Memory B cell (primary cell): ENCODE results near the gene IGBP1.
"Not testable (repeated sequence)": the region's sequence is repeated elsewhere in the genome, so short reads cannot be mapped to it uniquely, and the experiment has no call there.

ENCODE experiments used
- ATAC-seq: fragments of 150-1000 bp; cut with Tn5 transposase; 2 replicates; pipeline ENCODE4 v1.10.0; 2021; ENCODE audit warnings: low read depth, mild to moderate bottlenecking, moderate library complexity
- DNase-seq, 2 donors: peaks; one replicate each; pipeline ENCODE4 v3.0.0; 2022; ENCODE audit warnings: low spot score in 2 of 2
- H3K27ac Mint-ChIP-seq: one replicate; pipeline ENCODE4 v1.8.0; 2022; ENCODE audit warnings: mild to moderate bottlenecking, moderate library complexity, mixed read lengths
- H3K27me3 Mint-ChIP-seq: one replicate; pipeline ENCODE4 v1.8.0; 2022; ENCODE audit warnings: mixed read lengths
- H3K36me3 Mint-ChIP-seq: one replicate; pipeline ENCODE4 v1.8.0; 2022; ENCODE audit warnings: mild to moderate bottlenecking, mixed read lengths
- H3K4me1 Mint-ChIP-seq: one replicate; pipeline ENCODE4 v1.8.0; 2022; ENCODE audit warnings: mixed read lengths
- H3K4me3 Mint-ChIP-seq: one replicate; pipeline ENCODE4 v1.8.0; 2022; ENCODE audit warnings: mild to moderate bottlenecking, moderate library complexity, mixed read lengths
- H3K9me3 Mint-ChIP-seq: one replicate; pipeline ENCODE4 v1.8.0; 2022; ENCODE audit warnings: mixed read lengths

The IGBP1 gene

DNA sequence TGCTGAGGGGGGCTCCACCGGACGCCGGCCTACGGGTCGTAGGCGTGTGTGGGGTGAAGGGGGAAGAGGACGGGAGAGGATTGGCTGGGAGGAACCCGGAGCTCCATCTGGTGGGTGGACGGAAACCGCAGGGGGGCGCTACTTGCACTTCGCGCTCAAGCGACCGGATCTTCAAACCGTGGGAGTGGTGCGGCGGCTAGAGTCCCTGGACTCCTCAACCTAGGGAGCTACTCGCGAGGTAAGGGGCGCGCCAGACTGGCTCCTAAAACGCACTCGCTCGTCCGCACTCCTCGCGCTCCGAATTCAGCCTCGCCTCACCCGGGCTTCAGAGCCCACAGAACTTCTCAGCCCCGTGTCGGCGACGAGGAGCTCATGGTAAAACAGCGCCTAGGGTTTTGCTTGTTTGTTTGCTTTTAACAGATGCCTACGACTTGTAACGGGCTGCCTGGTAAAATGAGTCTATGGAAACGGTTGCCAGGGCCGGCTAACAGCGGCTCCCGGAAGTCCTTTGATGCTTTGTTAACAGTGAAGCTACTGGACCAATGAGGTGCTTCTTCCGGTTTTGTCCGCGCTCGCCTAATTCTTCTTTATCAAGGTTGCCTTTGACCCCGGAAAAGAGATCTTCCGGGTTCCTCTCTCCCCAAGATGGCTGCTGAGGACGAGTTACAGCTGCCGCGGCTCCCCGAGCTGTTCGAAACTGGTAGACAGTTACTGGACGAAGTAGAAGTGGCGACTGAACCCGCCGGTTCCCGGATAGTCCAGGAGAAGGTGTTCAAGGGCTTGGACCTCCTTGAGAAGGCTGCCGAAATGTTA lies at the start of gene IGBP1:
Gene IGBP1 (plus strand): TSS at position 145 of the 813 bp plus-strand sequence. CDS start 501 bp downstream, at position 646.
- Mint-ChIP-seq H3K27ac (peak within 1 kb of the TSS; percentile 99), H3K4me3 (peak within 1 kb of the TSS; percentile 95), H3K9me3 (no peaks in the 10 kb centered on the region), H3K27me3 (no peaks in the 10 kb centered on the region), H3K4me1 (peaks cover 16% of the 10 kb centered on the region), H3K36me3 (peaks cover 11% of the 10 kb centered on the region)
- peak; percentile 82 for ATAC-seq
- DNase-seq, result peak; percentile 65 to 69

DNA sequence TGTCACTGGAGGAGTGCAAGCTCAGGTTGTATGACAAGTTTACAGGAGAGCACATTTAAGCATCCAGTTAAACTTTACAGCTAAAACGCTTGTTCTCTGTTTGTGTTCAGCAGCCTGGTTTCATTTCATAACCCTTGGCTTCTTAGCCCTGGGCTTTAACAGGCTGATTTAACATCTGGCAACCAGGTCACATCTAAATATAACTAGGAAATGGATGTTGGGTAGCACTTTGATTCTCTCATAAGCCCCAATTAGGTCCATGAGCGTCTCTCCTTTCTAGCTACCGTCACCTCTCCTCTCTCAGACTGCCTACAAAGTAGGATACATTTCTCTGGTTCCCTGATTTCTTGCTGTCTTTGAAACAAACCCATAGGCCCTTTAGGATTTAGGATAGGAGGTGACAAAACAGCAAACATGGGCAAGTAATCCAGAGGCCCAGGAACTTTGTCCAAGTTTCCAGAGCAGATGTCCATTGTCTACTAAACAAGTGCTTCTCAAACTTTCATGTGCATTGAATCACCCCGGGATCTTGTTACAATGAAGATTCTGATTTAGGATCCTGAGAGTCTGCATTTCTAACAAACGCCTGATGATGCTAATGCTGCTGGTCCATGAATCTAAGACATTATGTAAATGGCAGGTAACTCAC lies 48.5 kb upstream of the IGBP1 start:
- Mint-ChIP-seq H3K4me1 (peaks cover 3% of the 10 kb centered on the region), H3K36me3 (no peaks in the 10 kb centered on the region), H3K27ac (no peak overlapping the region), H3K4me3 (no peak overlapping the region), H3K27me3 (peaks cover 4% of the 10 kb centered on the region), H3K9me3 (no peaks in the 10 kb centered on the region)
- ATAC-seq (no peak), DNase-seq (no peak)

DNA sequence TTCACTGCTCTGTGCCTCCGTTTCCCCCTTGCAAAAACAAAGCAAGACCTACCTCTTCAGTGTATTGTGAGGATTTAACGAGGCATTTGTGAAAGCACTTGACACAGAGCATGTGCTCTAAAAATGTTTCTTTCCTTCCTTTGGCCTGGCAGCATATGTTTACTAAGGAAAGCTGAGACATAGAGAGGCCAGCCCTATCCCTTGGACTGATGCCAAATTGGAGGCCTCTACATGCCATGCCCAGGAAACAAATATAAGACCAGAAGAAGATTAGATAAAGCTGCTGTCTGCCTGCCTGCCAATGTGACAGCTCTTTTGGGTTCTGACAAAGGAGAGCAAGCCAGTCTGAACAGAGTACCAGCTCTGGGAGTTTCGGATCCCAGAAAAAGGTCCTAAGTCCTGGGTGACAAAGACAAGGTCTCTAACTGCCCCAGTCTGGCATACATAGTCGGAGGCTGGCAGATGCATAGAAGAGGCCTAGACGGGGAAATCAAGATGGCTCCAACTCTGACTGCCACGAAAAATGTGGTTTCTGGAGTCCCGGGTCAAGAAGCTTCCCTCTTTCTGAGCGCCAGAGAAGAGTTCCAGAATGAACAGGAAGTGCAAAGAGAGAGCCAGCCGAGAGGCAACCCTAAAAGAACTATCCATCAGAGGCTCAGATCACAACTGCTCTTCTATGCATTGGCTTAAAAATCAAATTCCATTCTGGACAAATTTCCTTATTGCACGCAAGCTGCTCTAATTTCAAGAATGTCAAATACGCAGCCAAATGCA lies 45.2 kb upstream of the IGBP1 start:
- Mint-ChIP-seq H3K9me3 (no peaks in the 10 kb centered on the region), H3K27ac (no peak overlapping the region), H3K36me3 (no peaks in the 10 kb centered on the region), H3K4me3 (no peak overlapping the region), H3K27me3 (peaks cover 5% of the 10 kb centered on the region), H3K4me1 (peaks cover 4% of the 10 kb centered on the region)
- ATAC-seq, result no peak
- DNase-seq, result no peak

DNA sequence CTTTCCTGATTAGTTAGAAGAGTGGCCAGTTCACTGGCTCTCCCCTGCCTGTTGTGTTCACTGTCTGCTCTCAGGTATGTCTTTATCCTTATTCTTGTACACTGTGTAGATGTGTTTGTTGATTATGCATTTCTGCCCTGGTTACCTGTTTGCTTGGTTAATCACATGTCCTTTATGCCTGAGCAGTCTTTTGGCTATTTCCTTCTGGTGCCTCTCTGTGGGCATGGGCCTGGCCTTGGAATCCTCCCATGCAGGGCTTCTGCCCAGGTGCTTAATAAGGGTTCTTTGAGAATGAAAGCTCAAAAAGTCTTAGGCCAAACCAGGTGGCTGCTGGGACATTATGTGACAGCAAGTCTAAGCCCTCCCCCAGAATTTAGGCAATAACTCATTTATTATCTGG lies 44.5 kb upstream of the IGBP1 start:
- Mint-ChIP-seq H3K9me3 (no peaks in the 10 kb centered on the region), H3K4me1 (peaks cover 4% of the 10 kb centered on the region), H3K27ac (no peak overlapping the region), H3K27me3 (peaks cover 5% of the 10 kb centered on the region), H3K36me3 (no peaks in the 10 kb centered on the region), H3K4me3 (no peak overlapping the region)
- ATAC-seq (no peak), DNase-seq (no peak)

DNA sequence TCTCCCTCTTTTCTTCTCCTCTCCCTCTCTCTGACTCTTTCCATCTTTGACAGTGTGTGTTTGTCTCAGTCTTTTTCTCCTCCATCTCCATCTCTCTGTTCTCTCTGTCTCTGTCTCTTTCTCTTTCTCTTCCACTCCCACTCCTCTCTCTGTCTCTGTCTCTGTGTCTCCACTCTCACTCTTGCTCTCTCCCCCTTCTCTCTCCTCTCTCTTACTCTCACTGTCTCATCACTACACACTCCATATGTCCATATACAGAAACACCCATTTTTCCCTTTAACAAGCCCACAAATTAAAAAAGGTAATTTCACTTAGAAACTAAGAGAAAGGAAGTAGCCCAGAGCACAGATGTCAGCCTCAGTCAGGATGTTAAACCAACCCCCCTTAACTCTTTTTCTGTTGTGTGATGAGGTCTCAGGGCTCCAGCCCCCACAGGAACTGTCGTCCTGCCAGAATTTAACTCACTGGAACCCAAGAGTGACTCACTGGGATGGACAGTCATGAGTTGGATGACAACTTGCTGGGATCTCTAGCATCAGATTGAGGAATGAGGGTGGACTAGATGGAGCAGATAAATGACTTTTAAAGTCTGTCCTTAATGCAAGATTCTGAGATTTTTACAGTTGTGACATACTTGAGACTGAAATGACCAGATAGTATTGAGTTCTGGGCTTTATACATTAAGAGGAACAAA lies 43.5 kb upstream of the IGBP1 start:
- Mint-ChIP-seq H3K4me1 (peaks cover 4% of the 10 kb centered on the region), H3K36me3 (no peaks in the 10 kb centered on the region), H3K4me3 (no peak overlapping the region), H3K9me3 (no peaks in the 10 kb centered on the region), H3K27ac (no peak overlapping the region), H3K27me3 (peaks cover 5% of the 10 kb centered on the region)
- ATAC-seq, result no peak
- DNase-seq, result no peak

DNA sequence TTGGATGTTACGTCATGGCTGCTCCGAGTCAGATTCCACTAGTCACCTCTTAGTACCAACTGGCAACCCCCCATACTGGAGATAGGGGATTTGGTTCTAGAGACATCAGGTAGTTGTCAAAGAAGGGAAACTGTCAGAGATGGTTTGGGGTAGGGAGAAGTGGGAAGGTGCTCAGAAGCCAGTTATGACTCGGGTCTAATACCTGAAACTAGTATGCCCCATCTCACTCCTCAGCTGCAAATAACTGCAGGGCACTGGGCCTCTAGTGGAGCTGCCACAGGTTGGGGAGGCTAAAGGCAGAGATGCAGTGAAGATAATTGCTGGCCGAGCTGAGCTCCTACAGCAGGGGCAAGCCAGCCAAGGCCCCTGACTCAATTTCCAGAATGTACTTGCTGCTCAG lies 41.0 kb upstream of the IGBP1 start:
- no peaks in the 10 kb centered on the region for H3K9me3 Mint-ChIP-seq
- no peak overlapping the region for H3K4me3 Mint-ChIP-seq
- no peak for ATAC-seq
- H3K36me3 Mint-ChIP-seq, result no peaks in the 10 kb centered on the region
- H3K27ac Mint-ChIP-seq, result no peak overlapping the region
- peaks cover 5% of the 10 kb centered on the region for H3K27me3 Mint-ChIP-seq
- H3K4me1 Mint-ChIP-seq, result peaks cover 4% of the 10 kb centered on the region
- DNase-seq, result no peak

DNA sequence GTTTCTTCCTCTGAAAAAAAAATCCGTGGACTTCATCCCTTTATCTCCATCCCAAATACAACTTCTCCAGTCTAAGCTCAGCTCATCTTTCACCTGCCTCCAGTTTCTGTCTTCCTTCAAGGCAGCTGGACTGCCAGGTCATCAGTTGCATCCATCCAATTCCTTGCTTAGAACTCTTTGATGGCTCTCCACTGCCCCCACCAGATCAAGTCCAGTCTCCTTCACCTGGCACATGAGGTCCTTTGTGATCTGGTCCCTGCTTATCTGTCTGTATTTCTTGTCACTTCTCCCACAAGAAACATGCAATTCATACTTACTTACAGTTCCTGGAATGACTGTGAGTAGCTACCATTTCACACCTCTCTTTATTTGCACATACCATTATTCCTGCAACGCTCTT lies 37.2 kb upstream of the IGBP1 start:
- Mint-ChIP-seq H3K4me1 (no peaks in the 10 kb centered on the region), H3K4me3 (no peak overlapping the region), H3K27ac (no peak overlapping the region), H3K27me3 (peaks cover 6% of the 10 kb centered on the region), H3K36me3 (no peaks in the 10 kb centered on the region), H3K9me3 (no peaks in the 10 kb centered on the region)
- ATAC-seq (no peak), DNase-seq (no peak)

DNA sequence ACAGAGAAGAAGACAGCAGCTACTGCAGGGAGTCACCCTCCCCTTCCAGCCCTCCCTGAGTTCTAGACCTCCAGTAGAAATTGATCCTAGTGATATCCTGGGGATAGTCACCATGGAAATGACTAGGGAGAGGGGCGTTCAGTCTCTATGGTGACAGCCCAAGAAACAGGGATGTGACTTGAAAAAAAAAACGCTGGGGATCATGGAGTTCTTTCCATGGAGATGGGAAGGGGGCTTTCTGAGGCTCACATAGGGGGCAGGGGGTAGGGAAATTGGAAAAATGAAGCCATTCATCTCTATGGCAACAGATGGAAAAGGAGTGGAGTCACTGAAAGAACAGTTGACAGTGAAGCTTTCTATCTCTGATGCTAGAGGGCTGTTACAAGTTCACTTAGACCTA lies 28.0 kb upstream of the IGBP1 start:
- Mint-ChIP-seq H3K4me3 (no peak overlapping the region), H3K4me1 (no peaks in the 10 kb centered on the region), H3K9me3 (no peaks in the 10 kb centered on the region), H3K27me3 (peaks cover 1% of the 10 kb centered on the region), H3K27ac (no peak overlapping the region), H3K36me3 (no peaks in the 10 kb centered on the region)
- DNase-seq (no peak), ATAC-seq (no peak)

DNA sequence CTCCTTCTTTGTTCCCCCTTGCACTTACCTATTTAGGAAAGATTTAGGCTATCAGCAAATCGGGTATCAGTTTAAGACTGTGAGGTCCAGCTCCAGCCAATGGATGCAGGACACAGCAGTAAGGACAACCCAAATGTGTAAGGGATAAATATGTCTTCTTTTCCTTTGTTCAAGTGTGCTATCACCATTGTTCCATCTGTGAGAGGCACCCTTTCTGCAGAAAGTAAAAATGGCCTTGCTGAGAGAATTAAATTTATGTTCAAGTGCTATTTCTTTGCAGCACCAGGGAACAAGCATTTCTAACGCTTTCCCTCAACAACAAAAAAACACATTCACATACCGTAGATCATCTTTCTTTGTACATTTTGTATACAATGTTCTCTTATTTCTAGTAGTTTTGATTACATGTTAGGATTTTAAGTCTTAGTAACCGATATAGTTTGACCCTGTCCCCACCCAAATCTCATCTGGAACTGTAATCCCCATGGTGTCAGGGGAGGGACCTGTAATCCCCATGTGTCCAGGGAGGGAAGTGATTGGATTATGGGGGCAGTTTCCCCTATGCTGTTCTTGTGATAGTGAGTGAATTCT lies 21.7 kb upstream of the IGBP1 start:
- not testable (repeated sequence) for H3K27ac Mint-ChIP-seq, ATAC-seq, H3K4me1 Mint-ChIP-seq, H3K4me3 Mint-ChIP-seq, DNase-seq, H3K27me3 Mint-ChIP-seq, H3K9me3 Mint-ChIP-seq, H3K36me3 Mint-ChIP-seq

DNA sequence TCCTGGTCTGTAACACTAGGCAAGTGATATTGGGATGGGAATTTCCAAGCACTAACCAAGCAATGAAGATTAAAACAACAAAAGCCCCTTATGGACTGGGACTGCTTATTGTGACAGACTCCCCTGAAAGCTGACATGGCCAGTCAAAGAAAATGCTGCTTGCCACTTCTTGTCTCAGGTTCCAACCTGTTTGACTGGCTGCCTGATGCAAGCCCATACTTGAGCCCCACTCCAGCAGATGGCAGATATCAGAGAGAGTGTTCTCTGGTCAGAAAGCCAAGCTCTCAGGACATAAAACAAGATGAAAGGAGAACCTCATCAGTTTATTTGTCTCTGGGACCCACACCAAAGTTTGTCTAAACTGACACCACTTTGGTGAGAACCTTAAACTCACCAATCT lies 15.5 kb upstream of the IGBP1 start:
- no peaks in the 10 kb centered on the region for H3K36me3 Mint-ChIP-seq
- H3K4me1 Mint-ChIP-seq, result no peaks in the 10 kb centered on the region
- no peak overlapping the region for H3K4me3 Mint-ChIP-seq
- ATAC-seq (no peak), DNase-seq (no peak)
- H3K27me3 Mint-ChIP-seq, result peaks cover 4% of the 10 kb centered on the region
- H3K9me3 Mint-ChIP-seq, result peaks cover 2% of the 10 kb centered on the region
- no peak overlapping the region for H3K27ac Mint-ChIP-seq

DNA sequence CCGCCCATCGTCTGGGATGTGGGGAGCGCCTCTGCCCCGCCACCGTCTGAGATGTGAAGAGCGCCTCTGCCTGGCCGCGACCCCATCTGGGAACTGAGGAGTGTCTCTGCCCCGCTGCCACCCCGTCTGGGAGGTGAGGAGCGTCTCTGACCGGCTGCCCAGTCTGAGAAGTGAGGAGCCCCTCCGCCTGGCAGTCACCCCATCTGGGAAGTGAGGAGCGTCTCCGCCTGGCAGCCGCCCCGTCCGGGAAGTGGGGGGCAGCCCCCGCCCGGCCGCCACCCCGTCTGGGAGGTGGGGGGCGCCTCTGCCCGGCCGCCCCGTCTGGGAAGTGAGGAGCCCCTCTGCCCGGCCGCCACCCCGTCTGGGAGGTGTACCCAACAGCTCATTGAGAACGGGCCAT lies 10.2 kb upstream of the IGBP1 start:
- not testable (repeated sequence) for H3K9me3 Mint-ChIP-seq, H3K27ac Mint-ChIP-seq, ATAC-seq, H3K36me3 Mint-ChIP-seq, H3K4me1 Mint-ChIP-seq, H3K27me3 Mint-ChIP-seq, DNase-seq, H3K4me3 Mint-ChIP-seq

DNA sequence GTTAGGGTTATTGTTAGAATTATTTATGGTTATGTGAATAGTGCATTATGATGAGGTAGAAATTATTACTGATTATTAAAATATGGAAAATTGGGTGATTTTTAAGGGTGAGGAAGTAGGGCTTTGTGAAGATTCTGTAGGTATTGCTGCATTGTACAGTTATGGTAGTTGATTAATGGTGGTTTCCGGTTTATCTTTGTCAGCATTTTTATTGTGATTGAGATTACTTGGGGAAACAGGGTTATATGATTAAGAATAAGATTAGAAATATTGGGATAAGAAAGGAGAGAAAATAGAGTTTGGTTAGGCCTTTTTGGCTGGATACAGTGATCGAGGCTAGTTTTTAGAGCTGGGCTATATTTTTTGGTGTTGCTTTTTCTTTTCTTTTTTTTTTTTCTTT lies 8.6 kb upstream of the IGBP1 start:
- no peaks in the 10 kb centered on the region for H3K4me1 Mint-ChIP-seq
- ATAC-seq, result no peak
- H3K27me3 Mint-ChIP-seq, result no peaks in the 10 kb centered on the region

DNA sequence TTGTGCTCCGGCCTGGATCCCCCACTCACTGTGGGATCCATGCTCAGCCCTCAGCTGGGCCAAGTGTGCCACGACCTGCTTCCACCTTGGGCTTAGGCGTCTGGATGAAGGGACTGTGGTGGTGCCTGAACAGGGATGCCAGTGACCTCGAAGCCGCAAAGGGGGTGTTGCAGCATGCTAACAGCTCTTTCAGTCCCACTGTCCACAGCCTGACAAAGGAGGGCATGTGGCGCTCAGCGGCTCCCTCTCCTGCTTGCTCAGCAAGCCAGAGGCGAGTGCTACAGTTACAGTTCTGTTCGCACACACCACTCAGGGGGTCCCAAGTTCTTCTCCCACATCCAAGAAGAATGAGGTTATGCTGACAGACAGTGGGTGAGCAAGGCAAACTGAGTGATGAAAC lies 5.2 kb upstream of the IGBP1 start:
- Mint-ChIP-seq H3K27ac (peak overlapping the region; percentile 58), H3K4me3 (no peak overlapping the region), H3K4me1 (peaks cover 2% of the 10 kb centered on the region), H3K36me3 (no peaks in the 10 kb centered on the region), H3K27me3 (no peaks in the 10 kb centered on the region), H3K9me3 (no peaks in the 10 kb centered on the region)
- no peak for ATAC-seq
- no peak for DNase-seq

More for the DNA sequence above, 8.6 kb upstream of the IGBP1 start:
- Mint-ChIP-seq H3K36me3 (no peaks in the 10 kb centered on the region), H3K4me3 (no peak overlapping the region), H3K9me3 (no peaks in the 10 kb centered on the region), H3K27ac (no peak overlapping the region)
- DNase-seq, result no peak
